ENCODE measurements around the gene GRIK2. TPM values are rescaled to one million over a fixed set of nuclear protein-coding genes. Genes with fewer than 3 reads are reported as not detected.

Gene GRIK2
- polyA plus RNA-seq, 3 donors, result 12.9 to 16.8 (median 14.2) TPM

GRCh38 chr6:101396548-101397173 is 3.2 kb downstream of the GRIK2 start:
- peak in 5 of 11 donors; percentile 67 to 83 (median 67) for DNase-seq (ENCODE audit: extremely low read depth in 1 of 11, low read depth in 9 of 11, low spot score in 4 of 11)

- DNase-seq (ENCODE audit: extremely low read depth in 1 of 11, low read depth in 9 of 11, low spot score in 4 of 11), result no peak
Observed at GRCh38 chr6:101397199-101397598, 3.7 kb downstream of the GRIK2 start.

GRCh38 chr6:101398716-101399615 is 5.5 kb downstream of the GRIK2 start:
- DNase-seq (ENCODE audit: extremely low read depth in 1 of 11, low read depth in 9 of 11, low spot score in 4 of 11), result no peak

GRCh38 chr6:101399616-101400162 is 6.2 kb downstream of the GRIK2 start:
- DNase-seq (ENCODE audit: extremely low read depth in 1 of 11, low read depth in 9 of 11, low spot score in 4 of 11), result no peak

GRCh38 chr6:101400326-101401135 is 7.0 kb downstream of the GRIK2 start:
- no peak for DNase-seq (ENCODE audit: extremely low read depth in 1 of 11, low read depth in 9 of 11, low spot score in 4 of 11)

- no peak for DNase-seq (ENCODE audit: extremely low read depth in 1 of 11, low read depth in 9 of 11, low spot score in 4 of 11)
Observed at GRCh38 chr6:101401171-101401570, 7.7 kb downstream of the GRIK2 start.

- DNase-seq (ENCODE audit: extremely low read depth in 1 of 11, low read depth in 9 of 11, low spot score in 4 of 11), result peak in 1 of 11 donors; percentile 24
Observed at GRCh38 chr6:101401792-101402621, 8.5 kb downstream of the GRIK2 start.

GRCh38 chr6:101402622-101403031 is 9.1 kb downstream of the GRIK2 start:
- no peak for DNase-seq (ENCODE audit: extremely low read depth in 1 of 11, low read depth in 9 of 11, low spot score in 4 of 11)

- no peak for DNase-seq (ENCODE audit: extremely low read depth in 1 of 11, low read depth in 9 of 11, low spot score in 4 of 11)
Observed at GRCh38 chr6:101403216-101403945, 9.9 kb downstream of the GRIK2 start.

- no peak for DNase-seq (ENCODE audit: extremely low read depth in 1 of 11, low read depth in 9 of 11, low spot score in 4 of 11)
Observed at GRCh38 chr6:101404775-101405174, 11.3 kb downstream of the GRIK2 start.

GRCh38 chr6:101413773-101414172 is 20.3 kb downstream of the GRIK2 start:
- no peak for DNase-seq (ENCODE audit: extremely low read depth in 1 of 11, low read depth in 9 of 11, low spot score in 4 of 11)

GRCh38 chr6:101417900-101418299 is 24.4 kb downstream of the GRIK2 start:
- DNase-seq (ENCODE audit: extremely low read depth in 1 of 11, low read depth in 9 of 11, low spot score in 4 of 11), result no peak

- DNase-seq (ENCODE audit: extremely low read depth in 1 of 11, low read depth in 9 of 11, low spot score in 4 of 11), result no peak
Observed at GRCh38 chr6:101422251-101422650, 28.7 kb downstream of the GRIK2 start.

GRCh38 chr6:101422811-101423210 is 29.3 kb downstream of the GRIK2 start:
- no peak for DNase-seq (ENCODE audit: extremely low read depth in 1 of 11, low read depth in 9 of 11, low spot score in 4 of 11)

- DNase-seq (ENCODE audit: extremely low read depth in 1 of 11, low read depth in 9 of 11, low spot score in 4 of 11), result no peak
Observed at GRCh38 chr6:101429270-101429669, 35.8 kb downstream of the GRIK2 start.

- DNase-seq (ENCODE audit: extremely low read depth in 1 of 11, low read depth in 9 of 11, low spot score in 4 of 11), result no peak
Observed at GRCh38 chr6:101429845-101430244, 36.3 kb downstream of the GRIK2 start.

- DNase-seq (ENCODE audit: extremely low read depth in 1 of 11, low read depth in 9 of 11, low spot score in 4 of 11), result no peak
Observed at GRCh38 chr6:101433141-101433540, 39.6 kb downstream of the GRIK2 start.

GRCh38 chr6:101434601-101435000 is 41.1 kb downstream of the GRIK2 start:
- no peak for DNase-seq (ENCODE audit: extremely low read depth in 1 of 11, low read depth in 9 of 11, low spot score in 4 of 11)

All from renal cortex interstitium (tissue), 11 donors.